Measurements from ENCODE around the gene CDK6. TPM values are rescaled to one million over a fixed set of nuclear protein-coding genes. Genes with fewer than 3 reads are reported as not detected.

The CDK6 gene
- total and polyA plus RNA-seq, 4 donors = 3.3 to 35.0 (median 12.0) TPM

DNA sequence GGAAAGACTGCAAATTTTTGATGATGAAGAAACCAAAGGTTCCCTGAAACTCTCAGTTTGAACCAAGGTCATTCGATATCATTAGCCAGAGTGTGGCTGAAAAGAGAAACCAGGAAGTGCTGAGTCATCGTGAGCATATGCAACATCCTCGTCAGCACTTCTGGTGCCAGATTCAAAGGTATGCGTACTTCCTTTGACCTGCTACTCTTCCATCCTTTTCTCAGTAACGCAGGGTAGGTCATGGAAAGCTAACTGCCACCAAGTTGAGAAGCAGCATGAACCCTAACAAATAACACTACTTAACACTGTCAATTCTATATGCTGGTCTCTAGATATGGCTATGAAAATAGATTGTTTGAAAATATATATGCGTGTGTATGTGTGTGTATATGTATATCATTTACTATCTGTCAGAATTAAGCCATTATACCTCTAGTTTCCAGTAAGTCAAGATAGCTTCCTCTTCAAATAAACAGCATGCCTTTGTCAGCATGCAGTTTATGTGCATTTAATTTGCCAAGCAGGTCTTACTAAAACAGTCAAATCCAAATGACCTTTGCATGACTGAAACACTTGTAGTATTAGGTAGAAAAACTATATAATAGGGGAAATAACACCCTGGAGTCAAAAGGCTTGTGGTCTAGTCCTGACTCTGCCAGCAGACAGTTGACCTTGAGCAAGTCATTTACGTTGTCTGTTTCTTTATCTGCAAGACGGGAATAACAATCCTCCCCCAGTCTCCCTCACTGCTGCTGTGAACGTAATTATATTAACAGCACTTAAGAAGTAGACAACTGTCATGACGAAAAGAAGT is 26.4 kb downstream of the CDK6 start:
- Histone ChIP-seq H3K9me3 (ENCODE audit: control insufficient read depth in 4 of 4, low read length in 3 of 4) (no peaks in the 10 kb centered on the region), H3K9ac (ENCODE audit: low read depth in 1 of 2, low read length in 2 of 2) (no peak overlapping the region), H3K27ac (ENCODE audit: low read depth in 1 of 2, low read length in 2 of 2) (peak overlapping the region; percentile 70 to 73), H3K4me1 (ENCODE audit: control insufficient read depth in 4 of 4, insufficient read depth in 4 of 4, low read length in 3 of 4) (peaks cover 8 to 16% (median 14%) of the 10 kb centered on the region in 4 donors), H3K36me3 (ENCODE audit: control insufficient read depth in 4 of 4, insufficient read depth in 3 of 4, low read depth in 1 of 4, low read length in 3 of 4) (no peaks in the 10 kb centered on the region), H3K27me3 (ENCODE audit: control insufficient read depth in 4 of 4, insufficient read depth in 4 of 4, low read length in 3 of 4) (no peaks in the 10 kb centered on the region), H3K4me3 (ENCODE audit: low read depth in 1 of 3, low read length in 3 of 3) (no peak overlapping the region)
- TF ChIP-seq FOXA1 (IDR thresholded peaks at IDR 0.05) (no peak), FOXA2 (IDR thresholded peaks at IDR 0.05) (peak; percentile 7), GABPA (IDR thresholded peaks at IDR 0.05 in 1 of 2, conservative IDR thresholded peaks at IDR 0.05 in 1 of 2) (peak in 1 of 2 donors; percentile 70), HNF4A (conservative IDR thresholded peaks at IDR 0.05) (peak in 1 of 2 donors; percentile 62), RAD21 (IDR thresholded peaks at IDR 0.05) (peak; percentile 32 to 51), NR2F2 (IDR thresholded peaks at IDR 0.05) (peak; percentile 70), YY1 (IDR thresholded peaks at IDR 0.05) (peak; percentile 57), JUND (IDR thresholded peaks at IDR 0.05) (peak; percentile 89 to 90), HNF4G (IDR thresholded peaks at IDR 0.05) (no peak), TAF1 (conservative IDR thresholded peaks at IDR 0.05) (no peak), RXRA (IDR thresholded peaks at IDR 0.05) (peak; percentile 82), SP1 (IDR thresholded peaks at IDR 0.05) (peak; percentile 72), EGR1 (IDR thresholded peaks at IDR 0.05; ENCODE audit: low read depth in 2 of 2) (peak; percentile 24 to 45)
- TF ChIP-seq, protein P1, sequence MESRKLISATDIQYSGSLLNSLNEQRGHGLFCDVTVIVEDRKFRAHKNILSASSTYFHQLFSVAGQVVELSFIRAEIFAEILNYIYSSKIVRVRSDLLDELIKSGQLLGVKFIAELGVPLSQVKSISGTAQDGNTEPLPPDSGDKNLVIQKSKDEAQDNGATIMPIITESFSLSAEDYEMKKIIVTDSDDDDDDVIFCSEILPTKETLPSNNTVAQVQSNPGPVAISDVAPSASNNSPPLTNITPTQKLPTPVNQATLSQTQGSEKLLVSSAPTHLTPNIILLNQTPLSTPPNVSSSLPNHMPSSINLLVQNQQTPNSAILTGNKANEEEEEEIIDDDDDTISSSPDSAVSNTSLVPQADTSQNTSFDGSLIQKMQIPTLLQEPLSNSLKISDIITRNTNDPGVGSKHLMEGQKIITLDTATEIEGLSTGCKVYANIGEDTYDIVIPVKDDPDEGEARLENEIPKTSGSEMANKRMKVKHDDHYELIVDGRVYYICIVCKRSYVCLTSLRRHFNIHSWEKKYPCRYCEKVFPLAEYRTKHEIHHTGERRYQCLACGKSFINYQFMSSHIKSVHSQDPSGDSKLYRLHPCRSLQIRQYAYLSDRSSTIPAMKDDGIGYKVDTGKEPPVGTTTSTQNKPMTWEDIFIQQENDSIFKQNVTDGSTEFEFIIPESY (IDR thresholded peaks at IDR 0.05) = peak; percentile 41
- TF ChIP-seq, protein P2, sequence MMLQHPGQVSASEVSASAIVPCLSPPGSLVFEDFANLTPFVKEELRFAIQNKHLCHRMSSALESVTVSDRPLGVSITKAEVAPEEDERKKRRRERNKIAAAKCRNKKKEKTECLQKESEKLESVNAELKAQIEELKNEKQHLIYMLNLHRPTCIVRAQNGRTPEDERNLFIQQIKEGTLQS (IDR thresholded peaks at IDR 0.05) = peak; percentile 96
- TF ChIP-seq, protein P3, sequence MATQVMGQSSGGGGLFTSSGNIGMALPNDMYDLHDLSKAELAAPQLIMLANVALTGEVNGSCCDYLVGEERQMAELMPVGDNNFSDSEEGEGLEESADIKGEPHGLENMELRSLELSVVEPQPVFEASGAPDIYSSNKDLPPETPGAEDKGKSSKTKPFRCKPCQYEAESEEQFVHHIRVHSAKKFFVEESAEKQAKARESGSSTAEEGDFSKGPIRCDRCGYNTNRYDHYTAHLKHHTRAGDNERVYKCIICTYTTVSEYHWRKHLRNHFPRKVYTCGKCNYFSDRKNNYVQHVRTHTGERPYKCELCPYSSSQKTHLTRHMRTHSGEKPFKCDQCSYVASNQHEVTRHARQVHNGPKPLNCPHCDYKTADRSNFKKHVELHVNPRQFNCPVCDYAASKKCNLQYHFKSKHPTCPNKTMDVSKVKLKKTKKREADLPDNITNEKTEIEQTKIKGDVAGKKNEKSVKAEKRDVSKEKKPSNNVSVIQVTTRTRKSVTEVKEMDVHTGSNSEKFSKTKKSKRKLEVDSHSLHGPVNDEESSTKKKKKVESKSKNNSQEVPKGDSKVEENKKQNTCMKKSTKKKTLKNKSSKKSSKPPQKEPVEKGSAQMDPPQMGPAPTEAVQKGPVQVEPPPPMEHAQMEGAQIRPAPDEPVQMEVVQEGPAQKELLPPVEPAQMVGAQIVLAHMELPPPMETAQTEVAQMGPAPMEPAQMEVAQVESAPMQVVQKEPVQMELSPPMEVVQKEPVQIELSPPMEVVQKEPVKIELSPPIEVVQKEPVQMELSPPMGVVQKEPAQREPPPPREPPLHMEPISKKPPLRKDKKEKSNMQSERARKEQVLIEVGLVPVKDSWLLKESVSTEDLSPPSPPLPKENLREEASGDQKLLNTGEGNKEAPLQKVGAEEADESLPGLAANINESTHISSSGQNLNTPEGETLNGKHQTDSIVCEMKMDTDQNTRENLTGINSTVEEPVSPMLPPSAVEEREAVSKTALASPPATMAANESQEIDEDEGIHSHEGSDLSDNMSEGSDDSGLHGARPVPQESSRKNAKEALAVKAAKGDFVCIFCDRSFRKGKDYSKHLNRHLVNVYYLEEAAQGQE (IDR thresholded peaks at IDR 0.05) = peak; percentile 66
- TF ChIP-seq, protein P4, sequence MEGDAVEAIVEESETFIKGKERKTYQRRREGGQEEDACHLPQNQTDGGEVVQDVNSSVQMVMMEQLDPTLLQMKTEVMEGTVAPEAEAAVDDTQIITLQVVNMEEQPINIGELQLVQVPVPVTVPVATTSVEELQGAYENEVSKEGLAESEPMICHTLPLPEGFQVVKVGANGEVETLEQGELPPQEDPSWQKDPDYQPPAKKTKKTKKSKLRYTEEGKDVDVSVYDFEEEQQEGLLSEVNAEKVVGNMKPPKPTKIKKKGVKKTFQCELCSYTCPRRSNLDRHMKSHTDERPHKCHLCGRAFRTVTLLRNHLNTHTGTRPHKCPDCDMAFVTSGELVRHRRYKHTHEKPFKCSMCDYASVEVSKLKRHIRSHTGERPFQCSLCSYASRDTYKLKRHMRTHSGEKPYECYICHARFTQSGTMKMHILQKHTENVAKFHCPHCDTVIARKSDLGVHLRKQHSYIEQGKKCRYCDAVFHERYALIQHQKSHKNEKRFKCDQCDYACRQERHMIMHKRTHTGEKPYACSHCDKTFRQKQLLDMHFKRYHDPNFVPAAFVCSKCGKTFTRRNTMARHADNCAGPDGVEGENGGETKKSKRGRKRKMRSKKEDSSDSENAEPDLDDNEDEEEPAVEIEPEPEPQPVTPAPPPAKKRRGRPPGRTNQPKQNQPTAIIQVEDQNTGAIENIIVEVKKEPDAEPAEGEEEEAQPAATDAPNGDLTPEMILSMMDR (IDR thresholded peaks at IDR 0.05; ENCODE audit: low read depth, low read length, missing input control) = no peak
- TF ChIP-seq, protein P5, sequence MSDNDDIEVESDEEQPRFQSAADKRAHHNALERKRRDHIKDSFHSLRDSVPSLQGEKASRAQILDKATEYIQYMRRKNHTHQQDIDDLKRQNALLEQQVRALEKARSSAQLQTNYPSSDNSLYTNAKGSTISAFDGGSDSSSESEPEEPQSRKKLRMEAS (IDR thresholded peaks at IDR 0.05) = peak; percentile 80
- 36% methylated on average over 10 of the region's 10 CpGs for WGBS
- DNase-seq (ENCODE audit: low spot score) = peak; percentile 69

Measured in liver (tissue), 9 donors.